Measurements from ENCODE around the gene ACOT2. TPM values are rescaled to one million over a fixed set of nuclear protein-coding genes. Genes with fewer than 3 reads are reported as not detected.
"Not testable (repeated sequence)": the region's sequence is repeated elsewhere in the genome, so short reads cannot be mapped to it uniquely, and the experiment has no call there.

The ACOT2 gene
- polyA plus RNA-seq, 1 experiment = 70.2 TPM

- TF ChIP-seq CTCF (IDR thresholded peaks at IDR 0.05; ENCODE audit: insufficient read depth, low read depth, low read length) = no peak
- Histone ChIP-seq H3K4me3 (ENCODE audit: low read depth, low read length) (no peak overlapping the region), H3K27me3 (ENCODE audit: control insufficient read depth, insufficient read depth, low read length) (no peaks in the 10 kb centered on the region), H3K36me3 (ENCODE audit: control insufficient read depth, insufficient read depth, low read length) (no peaks in the 10 kb centered on the region; the same call in 1 of the 2 replicates)
- CTCF ChIA-PET = no interaction called here
- no peak for DNase-seq (ENCODE audit: low read depth)
- POLR2A ChIA-PET = no interaction called here
These were observed 7.4 kb downstream of the ACOT2 start for GRCh38 chr14:73576391-73576790.

GRCh38 chr14:73577214-73577613 is 8.2 kb downstream of the ACOT2 start:
- POLR2A ChIA-PET; H3K27me3 ChIP-seq (ENCODE audit: control insufficient read depth, insufficient read depth, low read length); CTCF ChIA-PET; H3K4me3 ChIP-seq (ENCODE audit: low read depth, low read length); H3K36me3 ChIP-seq (ENCODE audit: control insufficient read depth, insufficient read depth, low read length); DNase-seq (ENCODE audit: low read depth): not testable (repeated sequence)

DNA sequence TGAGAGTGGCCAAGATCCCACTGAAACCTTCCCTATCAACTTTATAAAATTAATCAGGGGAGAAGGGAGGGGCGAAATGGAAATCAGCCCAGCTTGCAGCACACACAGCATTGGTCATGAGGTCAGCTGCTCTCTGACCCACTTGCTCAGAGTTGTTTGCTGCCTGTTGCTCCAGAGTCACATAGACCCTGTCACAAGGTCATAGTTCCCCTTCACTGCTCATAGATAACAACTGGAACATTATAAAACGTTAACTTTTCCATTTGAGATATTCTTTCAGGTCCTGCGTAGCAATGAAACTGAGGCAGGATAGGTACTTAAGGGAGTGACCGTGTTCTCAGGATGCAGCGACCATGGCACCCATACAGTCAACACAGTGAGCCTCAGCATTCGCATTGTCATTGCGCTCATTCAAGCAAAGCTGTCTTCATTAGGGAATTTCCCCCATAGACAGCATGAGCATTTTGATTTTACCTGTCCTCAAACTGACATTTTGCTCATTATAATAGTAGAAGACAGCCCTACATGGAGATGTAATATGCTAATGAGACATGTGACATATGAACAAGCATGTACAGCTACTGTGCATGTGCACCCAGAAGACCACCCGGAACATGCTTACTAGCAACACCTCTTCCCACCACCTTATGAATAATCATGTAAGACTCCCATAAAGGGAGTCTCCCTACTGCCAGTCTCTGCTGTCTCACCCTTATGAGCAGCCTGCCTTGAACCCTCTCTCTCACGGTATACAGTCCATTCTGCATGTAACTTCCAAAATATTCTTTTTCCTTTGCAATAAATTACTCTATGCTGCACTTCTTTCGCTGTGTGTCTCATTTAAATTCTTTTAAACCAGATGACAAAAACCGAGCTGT is 13.3 kb downstream of the ACOT2 start:
- DNase-seq (ENCODE audit: low read depth); H3K4me3 ChIP-seq (ENCODE audit: low read depth, low read length); H3K27me3 ChIP-seq (ENCODE audit: control insufficient read depth, insufficient read depth, low read length); CTCF ChIA-PET; H3K36me3 ChIP-seq (ENCODE audit: control insufficient read depth, insufficient read depth, low read length); POLR2A ChIA-PET: not testable (repeated sequence)

- TF ChIP-seq CTCF (IDR thresholded peaks at IDR 0.05; ENCODE audit: insufficient read depth, low read depth, low read length) = no peak
- ChIA-PET CTCF (interaction anchor here (1.5 kb wide), 1 partner anchor 19 kb away, joined by 6 read pairs; the partner anchor contains the start of gene ACOT2), POLR2A (no interaction called here)
- no peak overlapping the region for H3K4me3 ChIP-seq (ENCODE audit: low read depth, low read length)
- H3K27me3 ChIP-seq (ENCODE audit: control insufficient read depth, insufficient read depth, low read length) = peaks cover 1% of the 10 kb centered on the region; the same call in 1 of the 2 replicates
- no peaks in the 10 kb centered on the region for H3K36me3 ChIP-seq (ENCODE audit: control insufficient read depth, insufficient read depth, low read length)
- no peak for DNase-seq (ENCODE audit: low read depth)
These were observed 19.7 kb downstream of the ACOT2 start for GRCh38 chr14:73588695-73589094.

- peaks cover 1% of the 10 kb centered on the region; the same call in 1 of the 2 replicates for H3K27me3 ChIP-seq (ENCODE audit: control insufficient read depth, insufficient read depth, low read length)
- DNase-seq (ENCODE audit: low read depth) = no peak
- POLR2A ChIA-PET = no interaction called here
- no peak for TF ChIP-seq CTCF (IDR thresholded peaks at IDR 0.05; ENCODE audit: insufficient read depth, low read depth, low read length)
- no peak overlapping the region for H3K4me3 ChIP-seq (ENCODE audit: low read depth, low read length)
- CTCF ChIA-PET = interaction anchor here (1.1 to 1.5 kb wide), 2 partner anchors 15 to 19 kb away, joined by 3 to 6 read pairs; partner anchors contain the start of gene ACOT2
- no peaks in the 10 kb centered on the region for H3K36me3 ChIP-seq (ENCODE audit: control insufficient read depth, insufficient read depth, low read length)
These were observed 20.1 kb downstream of the ACOT2 start for GRCh38 chr14:73589116-73589515.

DNA sequence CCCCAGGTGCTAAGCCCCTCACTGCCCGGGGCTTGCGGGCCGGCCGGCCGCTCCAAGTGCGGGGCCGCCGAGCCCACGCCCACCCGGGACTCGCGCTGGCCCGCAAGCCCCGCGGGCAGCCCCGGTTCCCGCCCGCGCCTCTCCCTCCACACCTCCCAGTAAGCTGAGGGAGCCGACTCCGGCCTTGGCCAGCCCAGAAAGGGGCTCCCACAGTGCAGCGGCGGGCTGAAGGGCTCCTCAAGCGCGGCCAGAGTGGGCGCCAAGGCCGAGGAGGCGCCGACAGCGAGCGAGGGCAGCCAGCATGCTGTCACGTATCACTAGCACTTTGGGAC is 21.6 kb downstream of the ACOT2 start:
- H3K4me3 ChIP-seq (ENCODE audit: low read depth, low read length); DNase-seq (ENCODE audit: low read depth); H3K27me3 ChIP-seq (ENCODE audit: control insufficient read depth, insufficient read depth, low read length); H3K36me3 ChIP-seq (ENCODE audit: control insufficient read depth, insufficient read depth, low read length); POLR2A ChIA-PET: not testable (repeated sequence)
- CTCF ChIA-PET = interaction anchor here (1.2 kb wide), 1 partner anchor 16 kb away, joined by 3 read pairs; no protein-coding TSS in a partner anchor

All from BJ (cell line).